DOHH2 (cell line): Measurements from ENCODE around the gene UBE2G1.

Source experiments
- EZH2phosphoT487 ChIP-seq: fragments of 200-600 bp; sonication (generic); IDR thresholded peaks from 2 replicates; pipeline ENCODE4 v1.6.1; 2017; ENCODE audit warnings: borderline replicate concordance, mild to moderate bottlenecking, antibody characterized with exemption, low read length, moderate library complexity, mixed read lengths
- TF ChIP-seq, protein P1 (sequence below): fragments of 200-600 bp; sonication (generic); IDR thresholded peaks from one replicate; pipeline ENCODE4 v1.5.1; 2014; ENCODE audit warnings: antibody characterized with exemption, mild to moderate bottlenecking, low read depth, low read length; ENCODE audit not compliant: poor library complexity, severe bottlenecking

DNA sequence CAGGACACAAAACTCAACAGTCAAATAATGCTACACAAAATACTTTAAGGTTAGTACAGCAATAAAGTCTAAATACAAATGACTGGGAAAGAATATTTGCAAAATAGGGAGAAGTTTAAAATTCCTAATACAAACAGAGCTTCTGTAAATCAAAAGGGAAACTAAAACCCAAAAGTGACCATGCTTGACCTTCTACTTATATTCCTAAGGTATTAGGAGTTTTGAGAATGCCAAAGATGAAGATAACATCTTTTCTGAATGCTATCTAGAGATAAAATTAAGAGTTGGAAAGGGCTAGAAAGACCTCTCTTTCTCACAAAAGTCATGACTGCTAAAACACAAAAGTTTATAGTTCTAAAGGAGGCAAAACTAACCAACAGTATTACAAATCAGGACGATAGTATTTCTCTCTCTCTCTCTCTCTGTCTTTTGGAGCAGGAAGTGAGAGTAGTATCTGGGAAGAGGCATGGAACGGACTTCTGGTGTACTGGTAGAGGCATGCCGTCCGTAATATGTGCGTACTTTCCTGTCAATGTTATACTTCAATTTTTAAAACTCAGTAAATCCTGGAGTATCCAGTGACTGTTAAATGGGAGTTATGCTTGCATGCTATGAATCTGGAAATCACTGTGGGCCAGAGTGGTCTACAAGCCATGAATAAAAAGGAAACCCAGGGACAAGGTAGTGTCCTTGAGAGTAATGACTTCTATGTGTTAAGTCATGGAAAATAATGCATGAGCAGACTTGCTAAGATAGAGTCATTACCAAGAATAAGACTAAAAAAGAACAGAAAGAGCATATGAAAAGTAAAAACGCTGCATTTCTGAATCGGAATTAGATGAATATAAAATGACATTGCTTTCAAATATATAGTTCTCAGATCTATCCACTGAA, 53.0 kb downstream of the UBE2G1 start:
- TF ChIP-seq, protein P1, sequence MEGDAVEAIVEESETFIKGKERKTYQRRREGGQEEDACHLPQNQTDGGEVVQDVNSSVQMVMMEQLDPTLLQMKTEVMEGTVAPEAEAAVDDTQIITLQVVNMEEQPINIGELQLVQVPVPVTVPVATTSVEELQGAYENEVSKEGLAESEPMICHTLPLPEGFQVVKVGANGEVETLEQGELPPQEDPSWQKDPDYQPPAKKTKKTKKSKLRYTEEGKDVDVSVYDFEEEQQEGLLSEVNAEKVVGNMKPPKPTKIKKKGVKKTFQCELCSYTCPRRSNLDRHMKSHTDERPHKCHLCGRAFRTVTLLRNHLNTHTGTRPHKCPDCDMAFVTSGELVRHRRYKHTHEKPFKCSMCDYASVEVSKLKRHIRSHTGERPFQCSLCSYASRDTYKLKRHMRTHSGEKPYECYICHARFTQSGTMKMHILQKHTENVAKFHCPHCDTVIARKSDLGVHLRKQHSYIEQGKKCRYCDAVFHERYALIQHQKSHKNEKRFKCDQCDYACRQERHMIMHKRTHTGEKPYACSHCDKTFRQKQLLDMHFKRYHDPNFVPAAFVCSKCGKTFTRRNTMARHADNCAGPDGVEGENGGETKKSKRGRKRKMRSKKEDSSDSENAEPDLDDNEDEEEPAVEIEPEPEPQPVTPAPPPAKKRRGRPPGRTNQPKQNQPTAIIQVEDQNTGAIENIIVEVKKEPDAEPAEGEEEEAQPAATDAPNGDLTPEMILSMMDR, result no peak
- TF ChIP-seq EZH2phosphoT487, result no peak
